Fibroblast of lung (primary cell): ENCODE results near the gene PPP4R2. TPM values are rescaled to one million over a fixed set of nuclear protein-coding genes. Genes with fewer than 3 reads are reported as not detected.

ENCODE experiments used
- DNase-seq, 2 donors: peaks; one replicate each; pipeline versions ENCODE4 v3.0.0 to v3.0.0-alpha.2; 2010; ENCODE audit warnings: low read depth in 2 of 2
- H2AFZ ChIP-seq: 2 replicates; pipeline ENCODE4 v1.5.1; 2012; ENCODE audit warnings: low read length, control low read depth, inconsistent platforms
- H3K27ac ChIP-seq: 2 replicates; pipeline ENCODE4 v1.5.1; 2011; ENCODE audit warnings: low read length, control low read depth; ENCODE audit not compliant: insufficient read depth
- H3K27me3 ChIP-seq: 2 replicates; pipeline ENCODE4 v1.5.1; 2011; ENCODE audit warnings: mild to moderate bottlenecking, low read length; ENCODE audit not compliant: control insufficient read depth, insufficient read depth
- H3K36me3 ChIP-seq: 2 replicates; pipeline ENCODE4 v1.5.1; 2011; ENCODE audit warnings: low read length; ENCODE audit not compliant: control insufficient read depth, insufficient read depth
- H3K4me1 ChIP-seq: 2 replicates; pipeline ENCODE4 v1.5.1; 2011; ENCODE audit warnings: low read length; ENCODE audit not compliant: control insufficient read depth, insufficient read depth; ENCODE audit errors: extremely low read depth
- H3K4me2 ChIP-seq: 2 replicates; pipeline ENCODE4 v1.5.1; 2011; ENCODE audit warnings: low read length, control low read depth; ENCODE audit not compliant: insufficient read depth; ENCODE audit errors: extremely low read depth
- H3K4me3 ChIP-seq, 4 experiments: fragments of 200-600 bp in 1 of 4; sonication (generic) in 1 of 4; replicated peaks in 1 of 4; 2 replicates each; pipeline ENCODE4 v1.5.1; 2011 to 2016; ENCODE audit warnings: low read length in 4 of 4, low read depth in 3 of 4, mild to moderate bottlenecking in 3 of 4, control low read depth in 2 of 4, inconsistent platforms in 1 of 4, mixed read lengths in 1 of 4; ENCODE audit not compliant: insufficient read depth in 1 of 4; ENCODE audit errors: control extremely low read depth in 1 of 4
- H3K79me2 ChIP-seq: 2 replicates; pipeline ENCODE4 v1.5.1; 2012; ENCODE audit warnings: mild to moderate bottlenecking, low read length, inconsistent platforms; ENCODE audit not compliant: control insufficient read depth, insufficient read depth
- H3K9ac ChIP-seq: 2 replicates; pipeline ENCODE4 v1.5.1; 2011; ENCODE audit warnings: mild to moderate bottlenecking, low read length, control low read depth; ENCODE audit not compliant: insufficient read depth
- H3K9me3 ChIP-seq: 2 replicates; pipeline ENCODE4 v1.5.1; 2012; ENCODE audit warnings: low read depth, low read length; ENCODE audit not compliant: control insufficient read depth, insufficient read depth
- H4K20me1 ChIP-seq: 2 replicates; pipeline ENCODE4 v1.5.1; 2011; ENCODE audit warnings: low read length; ENCODE audit not compliant: control insufficient read depth, insufficient read depth; ENCODE audit errors: extremely low read depth
- EZH2 ChIP-seq: IDR thresholded peaks from 2 replicates; pipeline ENCODE4 v1.5.1; 2012; ENCODE audit warnings: low read length, control low read depth, mild to moderate bottlenecking; ENCODE audit errors: missing control alignments
- polyA plus RNA-seq, 2 donors: library from polyadenylated mRNA; depleted of rRNA in 1 of 2; stranded (reverse) in 1 of 2; unstranded in 1 of 2; fragments of >200 nt; gene quantifications; 2 replicates each; pipeline ENCODE4 v1.2.1, GENCODE V29; 2011 to 2012; ENCODE audit warnings: missing spikeins in 1 of 2
- total RNA-seq: library from RNA; depleted of rRNA; stranded (reverse); fragments of >200 nt; gene quantifications from 2 replicates; pipeline ENCODE4 v1.2.1, GENCODE V29; 2014
- TF ChIP-seq, protein P1 (sequence below), 2 donors: IDR thresholded peaks in 1 of 2; conservative IDR thresholded peaks in 1 of 2; 1 replicate in 1 of 2; 2 replicates in 1 of 2; pipeline ENCODE4 v1.5.1; 2011 to 2012; ENCODE audit warnings: low read length in 2 of 2, control low read depth in 1 of 2, inconsistent platforms in 1 of 2, low read depth in 1 of 2, mild to moderate bottlenecking in 1 of 2

Gene PPP4R2
- total and polyA plus RNA-seq, 2 donors (not counting 1 experiment from before 2014, with no cell fraction given) = 35.5 to 65.6 TPM

DNA sequence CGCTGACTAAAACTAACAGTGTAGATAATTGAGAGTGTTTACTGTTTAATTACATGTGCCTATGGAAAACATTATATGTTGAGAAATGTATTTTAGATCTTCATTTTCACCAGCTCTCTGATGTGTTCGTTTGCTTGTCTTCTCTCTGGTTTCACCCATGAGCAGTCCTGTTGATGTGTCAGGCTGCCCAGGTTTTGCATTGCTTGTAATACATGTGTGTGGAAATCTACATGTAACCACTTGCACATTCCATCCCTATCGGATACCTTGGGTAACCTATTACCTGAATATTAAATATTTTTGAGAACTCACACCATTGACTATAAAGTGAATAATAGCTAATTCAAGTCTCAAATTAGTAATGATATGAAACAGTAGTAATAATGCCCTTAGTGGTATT is 13.1 kb downstream of the PPP4R2 start:
- Histone ChIP-seq H3K4me3 (no peak overlapping the region), H3K9ac (no peak overlapping the region), H3K4me2 (no peak overlapping the region), H3K4me1 (no peaks in the 10 kb centered on the region), H4K20me1 (peaks cover 4% of the 10 kb centered on the region), H3K27ac (no peak overlapping the region), H3K27me3 (no peaks in the 10 kb centered on the region), H2AFZ (no peak overlapping the region), H3K9me3 (no peaks in the 10 kb centered on the region), H3K36me3 (peaks cover 6% of the 10 kb centered on the region), H3K79me2 (peaks cover 98% of the 10 kb centered on the region)
- DNase-seq = no peak
- no peak for TF ChIP-seq EZH2
- TF ChIP-seq, protein P1, sequence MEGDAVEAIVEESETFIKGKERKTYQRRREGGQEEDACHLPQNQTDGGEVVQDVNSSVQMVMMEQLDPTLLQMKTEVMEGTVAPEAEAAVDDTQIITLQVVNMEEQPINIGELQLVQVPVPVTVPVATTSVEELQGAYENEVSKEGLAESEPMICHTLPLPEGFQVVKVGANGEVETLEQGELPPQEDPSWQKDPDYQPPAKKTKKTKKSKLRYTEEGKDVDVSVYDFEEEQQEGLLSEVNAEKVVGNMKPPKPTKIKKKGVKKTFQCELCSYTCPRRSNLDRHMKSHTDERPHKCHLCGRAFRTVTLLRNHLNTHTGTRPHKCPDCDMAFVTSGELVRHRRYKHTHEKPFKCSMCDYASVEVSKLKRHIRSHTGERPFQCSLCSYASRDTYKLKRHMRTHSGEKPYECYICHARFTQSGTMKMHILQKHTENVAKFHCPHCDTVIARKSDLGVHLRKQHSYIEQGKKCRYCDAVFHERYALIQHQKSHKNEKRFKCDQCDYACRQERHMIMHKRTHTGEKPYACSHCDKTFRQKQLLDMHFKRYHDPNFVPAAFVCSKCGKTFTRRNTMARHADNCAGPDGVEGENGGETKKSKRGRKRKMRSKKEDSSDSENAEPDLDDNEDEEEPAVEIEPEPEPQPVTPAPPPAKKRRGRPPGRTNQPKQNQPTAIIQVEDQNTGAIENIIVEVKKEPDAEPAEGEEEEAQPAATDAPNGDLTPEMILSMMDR (conservative IDR thresholded peaks at IDR 0.05 in 1 of 2, IDR thresholded peaks at IDR 0.05 in 1 of 2; ENCODE audit: low read depth in 1 of 2, low read length in 2 of 2) = no peak

DNA sequence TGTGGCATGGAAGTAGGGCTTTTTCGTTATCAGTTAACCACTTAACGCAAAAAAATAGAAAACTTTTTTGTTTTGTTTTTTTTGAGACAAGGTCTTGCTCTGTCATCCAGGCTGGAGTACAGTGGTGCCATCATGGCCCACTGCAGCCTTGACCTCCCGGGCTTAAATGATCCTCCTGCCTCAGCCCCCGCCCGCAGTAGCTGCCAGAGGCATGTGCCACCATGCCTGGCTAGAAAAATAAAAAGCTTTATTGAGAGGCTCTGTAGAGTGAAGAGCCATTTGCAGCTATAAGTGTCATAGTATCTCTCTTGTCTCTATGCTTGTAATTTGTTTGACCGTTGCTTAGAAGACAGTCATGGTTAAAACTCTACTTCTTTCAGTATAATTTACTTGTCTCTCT is 13.5 kb downstream of the PPP4R2 start:
- TF ChIP-seq, protein P1 (conservative IDR thresholded peaks at IDR 0.05 in 1 of 2, IDR thresholded peaks at IDR 0.05 in 1 of 2; ENCODE audit: low read depth in 1 of 2, low read length in 2 of 2) = no peak
- TF ChIP-seq EZH2 = no peak
- Histone ChIP-seq H4K20me1 (peaks cover 4% of the 10 kb centered on the region), H3K9ac (no peak overlapping the region)

DNA sequence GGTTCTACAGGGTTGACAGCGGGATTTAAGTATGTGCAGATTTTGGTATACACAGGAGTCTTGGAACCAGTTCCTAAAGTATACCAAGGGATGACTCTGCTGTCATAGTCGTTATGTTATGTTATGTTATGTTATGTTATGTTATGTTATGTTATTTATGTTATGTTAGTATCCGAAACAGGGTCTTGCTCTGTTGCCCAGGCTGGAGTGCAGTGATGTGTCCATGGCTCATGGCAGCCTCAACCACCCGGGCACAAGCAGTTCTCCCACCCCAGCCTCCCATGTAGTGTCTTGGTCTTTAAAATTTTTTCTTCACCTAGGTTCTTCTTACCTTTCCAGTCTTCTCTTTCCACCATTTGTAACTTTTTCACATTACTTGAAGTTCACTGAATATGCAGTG is 21.7 kb downstream of the PPP4R2 start:
- Histone ChIP-seq H3K27me3 (no peaks in the 10 kb centered on the region), H3K9ac (no peak overlapping the region), H2AFZ (no peak overlapping the region), H3K4me3 (no peak overlapping the region), H3K4me1 (no peaks in the 10 kb centered on the region), H4K20me1 (no peaks in the 10 kb centered on the region), H3K4me2 (no peak overlapping the region), H3K9me3 (no peaks in the 10 kb centered on the region), H3K27ac (no peak overlapping the region), H3K36me3 (no peaks in the 10 kb centered on the region), H3K79me2 (peaks cover 97% of the 10 kb centered on the region)
- TF ChIP-seq EZH2 = no peak
- TF ChIP-seq, protein P1 (conservative IDR thresholded peaks at IDR 0.05 in 1 of 2, IDR thresholded peaks at IDR 0.05 in 1 of 2; ENCODE audit: low read depth in 1 of 2, low read length in 2 of 2) = no peak
- DNase-seq = no peak

More for the DNA sequence above, 13.5 kb downstream of the PPP4R2 start:
- H3K79me2 ChIP-seq = peaks cover 98% of the 10 kb centered on the region
- peaks cover 6% of the 10 kb centered on the region for H3K36me3 ChIP-seq
- no peaks in the 10 kb centered on the region for H3K9me3 ChIP-seq
- H3K27me3 ChIP-seq = no peaks in the 10 kb centered on the region
- H3K4me2 ChIP-seq = no peak overlapping the region
- no peaks in the 10 kb centered on the region for H3K4me1 ChIP-seq
- no peak overlapping the region for H3K27ac ChIP-seq
- DNase-seq = no peak
- H3K4me3 ChIP-seq = no peak overlapping the region
- no peak overlapping the region for H2AFZ ChIP-seq
